ENCODE measurements around the gene CUBN. TPM values are rescaled to one million over a fixed set of nuclear protein-coding genes. Genes with fewer than 3 reads are reported as not detected.

Gene CUBN
- polyA plus RNA-seq, 2 of the 4 experiments (the other 2 are of a cell fraction) = 0.08 to 0.28 TPM

GRCh38 chr10:17128261-17128660 is 1.4 kb downstream of the CUBN start:
- POLR2A ChIA-PET = no interaction called here
- Histone ChIP-seq H3K4me2 (no peak overlapping the region), H3K27ac (no peak overlapping the region), H3K4me3 (no peak overlapping the region), H3K4me1 (no peaks in the 10 kb centered on the region), H3K9me3 (no peaks in the 10 kb centered on the region)
- ATAC-seq = no peak
- no peak for TF ChIP-seq REST (IDR thresholded peaks at IDR 0.05)
- no peak for TF ChIP-seq MAFK (IDR thresholded peaks at IDR 0.05; ENCODE audit: partially characterized antibody)
- no peak for TF ChIP-seq PHF8 (IDR thresholded peaks at IDR 0.05; ENCODE audit: borderline replicate concordance, low read depth)
- no peak for TF ChIP-seq HDAC2 (IDR thresholded peaks at IDR 0.05)
- no peak for TF ChIP-seq RARB (CRISPR knock-in tag; IDR thresholded peaks at IDR 0.05)
- TF ChIP-seq HMGXB4 (CRISPR knock-in tag; IDR thresholded peaks at IDR 0.05; ENCODE audit: borderline replicate concordance) = no peak
- WGBS (ENCODE audit: missing lambda C conversion rate) = 60% methylated on average over 3 of the region's 3 CpGs
- no peak for DNase-seq (ENCODE audit: low read depth in 1 of 2, low spot score in 1 of 2)
- FAIRE-seq = no peak
- CTCF ChIA-PET = no interaction called here

GRCh38 chr10:17126327-17126726 is 3.3 kb downstream of the CUBN start:
- FAIRE-seq (no peak), DNase-seq (ENCODE audit: low read depth in 1 of 2, low spot score in 1 of 2) (no peak), ATAC-seq (no peak)
- H3K27ac ChIP-seq = no peak overlapping the region
- H3K9me3 ChIP-seq = no peaks in the 10 kb centered on the region
- no peak overlapping the region for H3K4me3 ChIP-seq
- no peak overlapping the region for H3K4me2 ChIP-seq
- H3K4me1 ChIP-seq = no peaks in the 10 kb centered on the region
- POLR2A ChIA-PET = no interaction called here
- WGBS (ENCODE audit: missing lambda C conversion rate) = 69% methylated on average over 5 of the region's 5 CpGs
- TF ChIP-seq ZSCAN20 (CRISPR knock-in tag; IDR thresholded peaks at IDR 0.05) (no peak), POLR2AphosphoS2 (conservative IDR thresholded peaks at IDR 0.05; ENCODE audit: low read length) (no peak), RCOR1 (IDR thresholded peaks at IDR 0.05; ENCODE audit: low read depth, low read length) (no peak), MYC (IDR thresholded peaks at IDR 0.05; ENCODE audit: borderline replicate concordance, low read length) (no peak), ESRRA (IDR thresholded peaks at IDR 0.05; ENCODE audit: borderline replicate concordance, low read length) (no peak)
- CTCF ChIA-PET = interaction anchor here (0.7 kb wide), 1 partner anchor 282 kb away, joined by 3 read pairs; no protein-coding TSS in a partner anchor

GRCh38 chr10:17125206-17125893 is 4.3 kb downstream of the CUBN start:
- H3K4me1 ChIP-seq = no peaks in the 10 kb centered on the region
- ChIA-PET POLR2A (no interaction called here), CTCF (no interaction called here)
- TF ChIP-seq ELK1 (IDR thresholded peaks at IDR 0.05; ENCODE audit: low read depth, low read length) = no peak
- no peak for TF ChIP-seq SMC3 (IDR thresholded peaks at IDR 0.05)
- no peak for TF ChIP-seq BCL3 (IDR thresholded peaks at IDR 0.05)
- TF ChIP-seq FOXS1 (CRISPR knock-in tag; IDR thresholded peaks at IDR 0.05) = no peak
- TF ChIP-seq HEYL (CRISPR knock-in tag; IDR thresholded peaks at IDR 0.05) = no peak
- no peak for TF ChIP-seq RCOR1 (IDR thresholded peaks at IDR 0.05; ENCODE audit: low read depth, low read length)
- TF ChIP-seq EP300 (IDR thresholded peaks at IDR 0.05) = no peak
- TF ChIP-seq KDM5A (IDR thresholded peaks at IDR 0.05) = no peak
- no peak for TF ChIP-seq HOXB13 (CRISPR knock-in tag; IDR thresholded peaks at IDR 0.05; ENCODE audit: low read depth)
- no peak for TF ChIP-seq MAFK (IDR thresholded peaks at IDR 0.05; ENCODE audit: partially characterized antibody)
- no peak for TF ChIP-seq KDM1A (IDR thresholded peaks at IDR 0.05; ENCODE audit: low read depth)
- no peak for TF ChIP-seq MAZ (IDR thresholded peaks at IDR 0.05; ENCODE audit: borderline replicate concordance, low read depth, low read length)
- TF ChIP-seq NFE2L2 (conservative IDR thresholded peaks at IDR 0.05; ENCODE audit: low read length) = no peak
- TF ChIP-seq MAX (IDR thresholded peaks at IDR 0.05) = no peak
- TF ChIP-seq HES2 (IDR thresholded peaks at IDR 0.05) = no peak
- DNase-seq (ENCODE audit: low read depth in 1 of 2, low spot score in 1 of 2) (no peak), FAIRE-seq (no peak), ATAC-seq (no peak)
- H3K9me3 ChIP-seq = no peaks in the 10 kb centered on the region
- no peak overlapping the region for H3K27ac ChIP-seq
- no peak overlapping the region for H3K4me3 ChIP-seq
- H3K4me2 ChIP-seq = no peak overlapping the region
- WGBS (ENCODE audit: missing lambda C conversion rate) = 74% methylated on average over 5 of the region's 5 CpGs
